HCT116 (cell line): Measurements from ENCODE around the gene ADAM23. TPM values are rescaled to one million over a fixed set of nuclear protein-coding genes. Genes with fewer than 3 reads are reported as not detected.

Experiments
- ATAC-seq: fragments of 200-7000 bp; cut with Tn5 transposase; 2 replicates; pipeline ENCODE4 v1.9.1; 2020; ENCODE audit warnings: mild to moderate bottlenecking, moderate library complexity
- BruUV-seq: library from RNA; stranded (reverse); fragments of 400-500 nt; replicated peaks from 2 replicates; lab custom pipeline; 2021; lab: Mats Ljungman, UMichigan
- CTCF ChIA-PET: fragments of 300-600 bp; sonication (Branson Sonifier 250); formaldehyde crosslinking; loops from one replicate; lab custom pipeline; 2021; ENCODE audit warnings: antibody characterized with exemption; lab: Charles Lee
- POLR2A ChIA-PET: fragments of 300-600, 350-600 bp; sonication (Branson Sonifier 250); formaldehyde crosslinking; loops from one replicate; lab custom pipeline; 2021; ENCODE audit warnings: antibody characterized with exemption; lab: Charles Lee
- RAD21 ChIA-PET, 2 experiments: fragments of 300-600 bp; sonication (Branson Sonifier 250); formaldehyde crosslinking; loops; one replicate each; lab custom pipeline; 2023; ENCODE audit warnings: low total read pairs in 2 of 2; ENCODE audit not compliant: uncharacterized antibody in 2 of 2, unreplicated experiment in 2 of 2, low non-redundant PET in 1 of 2; lab: Charles Lee
- DNase-seq: peaks from one replicate; pipeline ENCODE4 v3.0.0-alpha.2; 2010; ENCODE audit warnings: low read depth, low spot score
- H2AFZ ChIP-seq: fragments of 200-600 bp; shearing (Covaris generic), sonication (generic); 2 replicates; pipeline ENCODE4 v1.6.1; 2017; ENCODE audit warnings: low read depth, mixed run types, mixed read lengths, antibody characterized with exemption, low read length; ENCODE audit not compliant: poor library complexity, severe bottlenecking
- H3K27ac ChIP-seq: 2 replicates; pipeline ENCODE4 v1.5.1; 2012; ENCODE audit warnings: low read depth, low read length
- H3K27me3 ChIP-seq: fragments of 200-600 bp; sonication (generic); 2 replicates; pipeline ENCODE4 v1.6.1; 2016; ENCODE audit warnings: mixed run types, low read length, mixed read lengths; ENCODE audit not compliant: insufficient read depth
- H3K36me3 ChIP-seq, 2 experiments: fragments of 200-500 bp in 1 of 2; fragments of 200-600 bp in 1 of 2; sonication (Bioruptor generic) in 1 of 2; sonication (generic) in 1 of 2; 2 replicates each; pipeline versions ENCODE4 v1.5.1 to v1.6.1; 2014 to 2016; ENCODE audit warnings: low read length in 2 of 2, inconsistent platforms in 1 of 2, mixed read lengths in 1 of 2, mixed run types in 1 of 2; ENCODE audit not compliant: insufficient read depth in 2 of 2, control insufficient read depth in 1 of 2
- H3K4me1 ChIP-seq, 2 experiments: fragments of 200-600 bp in 1 of 2; sonication (generic) in 1 of 2; 2 replicates each; pipeline versions ENCODE4 v1.5.1 to v1.6.1; 2012 to 2017; ENCODE audit warnings: low read length in 2 of 2, inconsistent platforms in 1 of 2, mild to moderate bottlenecking in 1 of 2, mixed read lengths in 1 of 2, mixed run types in 1 of 2, moderate library complexity in 1 of 2; ENCODE audit not compliant: insufficient read depth in 2 of 2, control insufficient read depth in 1 of 2
- H3K4me2 ChIP-seq: fragments of 200-600 bp; sonication (generic); 2 replicates; pipeline ENCODE4 v1.6.1; 2017; ENCODE audit warnings: mixed run types, low read length, mixed read lengths
- H3K4me3 ChIP-seq, 2 experiments: fragments of 200-600 bp in 1 of 2; sonication (generic) in 1 of 2; replicated peaks in 1 of 2; 2 replicates each; pipeline ENCODE4 v1.5.1; 2011 to 2016; ENCODE audit warnings: low read length in 2 of 2, control low read depth in 1 of 2, low read depth in 1 of 2, mild to moderate bottlenecking in 1 of 2, mixed read lengths in 1 of 2, mixed run types in 1 of 2
- H3K79me2 ChIP-seq: fragments of 200-600 bp; sonication (generic); 2 replicates; pipeline ENCODE4 v1.6.1; 2017; ENCODE audit warnings: mild to moderate bottlenecking, mixed run types, low read length, moderate library complexity, mixed read lengths; ENCODE audit not compliant: insufficient read depth
- H3K9ac ChIP-seq: fragments of 200-600 bp; sonication (generic); 2 replicates; pipeline ENCODE4 v1.6.1; 2016; ENCODE audit warnings: low read length, mixed read lengths
- H3K9me2 ChIP-seq: fragments of 200-600 bp; sonication (generic), shearing (Covaris generic); 2 replicates; pipeline ENCODE4 v1.6.1; 2017; ENCODE audit warnings: mixed run types, mild to moderate bottlenecking, moderate library complexity; ENCODE audit not compliant: insufficient read depth
- H3K9me3 ChIP-seq, 2 experiments: fragments of 200-500 bp in 1 of 2; fragments of 200-600 bp in 1 of 2; sonication (Bioruptor generic) in 1 of 2; sonication (generic) in 1 of 2; 2 replicates each; pipeline ENCODE4 v1.6.1; 2014 to 2017; ENCODE audit warnings: low read length in 2 of 2, mixed read lengths in 2 of 2, inconsistent platforms in 1 of 2, low read depth in 1 of 2, mild to moderate bottlenecking in 1 of 2, mixed run types in 1 of 2, moderate library complexity in 1 of 2; ENCODE audit not compliant: control insufficient read depth in 1 of 2, insufficient read depth in 1 of 2
- H4K20me1 ChIP-seq: fragments of 200-600 bp; sonication (generic), shearing (Covaris generic); 2 replicates; pipeline ENCODE4 v1.6.1; 2017; ENCODE audit warnings: mixed run types, mild to moderate bottlenecking, moderate library complexity; ENCODE audit not compliant: insufficient read depth
- CEBPB ChIP-seq: IDR thresholded peaks from 2 replicates; pipeline ENCODE4 v1.6.1; 2012; ENCODE audit warnings: low read depth
- EGR1 ChIP-seq: IDR thresholded peaks from 2 replicates; pipeline ENCODE4 v1.6.1; 2012; ENCODE audit warnings: low read depth
- EZH2 ChIP-seq: fragments of 200-600 bp; sonication (generic); IDR thresholded peaks from 2 replicates; pipeline ENCODE4 v1.6.1; 2017; ENCODE audit warnings: antibody characterized with exemption, mixed run types
- EZH2phosphoT487 ChIP-seq: fragments of 200-600 bp; IDR thresholded peaks from 2 replicates; pipeline ENCODE4 v1.6.1; 2018; ENCODE audit warnings: antibody characterized with exemption, borderline replicate concordance
- FOSL1 ChIP-seq: IDR thresholded peaks from 2 replicates; pipeline ENCODE4 v1.6.1; 2012; ENCODE audit warnings: low read depth
- JUND ChIP-seq: IDR thresholded peaks from 2 replicates; pipeline ENCODE4 v1.6.1; 2012
- POLR2AphosphoS5 ChIP-seq: IDR thresholded peaks from 2 replicates; pipeline ENCODE4 v1.6.1; 2011; ENCODE audit warnings: mild to moderate bottlenecking, low read depth, low read length, moderate library complexity
- YY1 ChIP-seq: IDR thresholded peaks from 2 replicates; pipeline ENCODE4 v1.6.1; 2011; ENCODE audit warnings: low read length, low read depth, moderate library complexity, mild to moderate bottlenecking; ENCODE audit not compliant: insufficient replicate concordance; ENCODE audit errors: extremely low read depth
- ZFX ChIP-seq: fragments of 450-650 bp; IDR thresholded peaks from 2 replicates; pipeline ENCODE4 v1.6.1; 2017
- ZNF274 ChIP-seq: fragments of 200-500 bp; sonication (Bioruptor generic); IDR thresholded peaks from 2 replicates; pipeline ENCODE4 v1.6.1; 2014; ENCODE audit warnings: mild to moderate bottlenecking, low read depth, low read length, inconsistent platforms
- intact Hi-C: fragments of 100-400 bp; cut with micrococcal nuclease; formaldehyde crosslinking; loops from 2 replicates; pipeline ENCODE4 v1.10.0; 2022
- total RNA-seq: library from RNA; stranded (reverse); gene quantifications from one replicate; pipeline ENCODE4 v1.2.1, GENCODE V29; 2021; ENCODE audit not compliant: unreplicated experiment
- TF ChIP-seq, protein P1 (sequence below): IDR thresholded peaks from 2 replicates; pipeline ENCODE4 v1.6.1; 2012; ENCODE audit warnings: low read depth

Gene ADAM23
- total RNA-seq, 1 experiment from 2014 or later = 0.10 TPM

DNA sequence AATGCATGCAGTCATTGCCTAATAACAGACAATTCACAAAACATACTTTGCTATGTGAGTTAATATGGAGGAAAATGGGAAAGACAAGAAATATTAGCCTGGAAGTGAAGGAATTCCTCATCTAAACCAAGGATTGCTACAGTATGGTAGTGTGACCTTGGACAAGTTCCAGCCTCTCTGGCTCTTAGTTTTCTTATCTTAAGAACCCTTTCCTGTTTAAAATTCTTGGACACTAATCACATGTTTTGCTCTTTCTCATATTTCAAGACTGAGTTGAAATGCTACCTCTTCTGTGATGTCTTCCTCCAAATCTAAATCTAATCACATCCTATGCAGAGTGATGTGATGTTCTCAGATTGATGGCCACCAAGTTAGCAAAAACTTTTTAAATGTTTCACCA, 20.8 kb upstream of the ADAM23 start:
- Histone ChIP-seq H3K4me2 (no peak overlapping the region), H3K4me1 (no peaks in the 10 kb centered on the region), H3K9ac (no peak overlapping the region), H4K20me1 (no peaks in the 10 kb centered on the region), H3K9me2 (no peaks in the 10 kb centered on the region), H3K27ac (no peak overlapping the region), H3K36me3 (no peaks in the 10 kb centered on the region), H3K4me3 (no peak overlapping the region), H3K79me2 (no peaks in the 10 kb centered on the region), H3K9me3 (no peaks in the 10 kb centered on the region), H3K27me3 (no peaks in the 10 kb centered on the region), H2AFZ (no peak overlapping the region)
- RAD21 ChIA-PET = no interaction called here
- CTCF ChIA-PET = no interaction called here
- ATAC-seq (no peak), DNase-seq (no peak)
- POLR2A ChIA-PET = no interaction called here
- TF ChIP-seq YY1 (no peak), CEBPB (no peak), ZFX (no peak), EGR1 (no peak), FOSL1 (no peak), ZNF274 (no peak), JUND (no peak), POLR2AphosphoS5 (no peak), EZH2 (no peak), EZH2phosphoT487 (no peak)
- TF ChIP-seq, protein P1, sequence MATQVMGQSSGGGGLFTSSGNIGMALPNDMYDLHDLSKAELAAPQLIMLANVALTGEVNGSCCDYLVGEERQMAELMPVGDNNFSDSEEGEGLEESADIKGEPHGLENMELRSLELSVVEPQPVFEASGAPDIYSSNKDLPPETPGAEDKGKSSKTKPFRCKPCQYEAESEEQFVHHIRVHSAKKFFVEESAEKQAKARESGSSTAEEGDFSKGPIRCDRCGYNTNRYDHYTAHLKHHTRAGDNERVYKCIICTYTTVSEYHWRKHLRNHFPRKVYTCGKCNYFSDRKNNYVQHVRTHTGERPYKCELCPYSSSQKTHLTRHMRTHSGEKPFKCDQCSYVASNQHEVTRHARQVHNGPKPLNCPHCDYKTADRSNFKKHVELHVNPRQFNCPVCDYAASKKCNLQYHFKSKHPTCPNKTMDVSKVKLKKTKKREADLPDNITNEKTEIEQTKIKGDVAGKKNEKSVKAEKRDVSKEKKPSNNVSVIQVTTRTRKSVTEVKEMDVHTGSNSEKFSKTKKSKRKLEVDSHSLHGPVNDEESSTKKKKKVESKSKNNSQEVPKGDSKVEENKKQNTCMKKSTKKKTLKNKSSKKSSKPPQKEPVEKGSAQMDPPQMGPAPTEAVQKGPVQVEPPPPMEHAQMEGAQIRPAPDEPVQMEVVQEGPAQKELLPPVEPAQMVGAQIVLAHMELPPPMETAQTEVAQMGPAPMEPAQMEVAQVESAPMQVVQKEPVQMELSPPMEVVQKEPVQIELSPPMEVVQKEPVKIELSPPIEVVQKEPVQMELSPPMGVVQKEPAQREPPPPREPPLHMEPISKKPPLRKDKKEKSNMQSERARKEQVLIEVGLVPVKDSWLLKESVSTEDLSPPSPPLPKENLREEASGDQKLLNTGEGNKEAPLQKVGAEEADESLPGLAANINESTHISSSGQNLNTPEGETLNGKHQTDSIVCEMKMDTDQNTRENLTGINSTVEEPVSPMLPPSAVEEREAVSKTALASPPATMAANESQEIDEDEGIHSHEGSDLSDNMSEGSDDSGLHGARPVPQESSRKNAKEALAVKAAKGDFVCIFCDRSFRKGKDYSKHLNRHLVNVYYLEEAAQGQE = no peak
- no TSS peak for BruUV-seq
- intact Hi-C loops = no loop called here
